ENCODE results near the gene RNASE12. TPM values are rescaled to one million over a fixed set of nuclear protein-coding genes. Genes with fewer than 3 reads are reported as not detected.
"Not testable (repeated sequence)": the region's sequence is repeated elsewhere in the genome, so short reads cannot be mapped to it uniquely, and the experiment has no call there.

Gene RNASE12
- total RNA-seq, 1 donor from 2014 or later, result not detected

- Histone ChIP-seq H3K36me3 (no peaks in the 10 kb centered on the region), H3K27me3 (no peaks in the 10 kb centered on the region), H3K4me1 (peaks cover 9% of the 10 kb centered on the region), H3K27ac (no peak overlapping the region), H3K9me3 (no peaks in the 10 kb centered on the region), H3K4me3 (no peak overlapping the region)
- TF ChIP-seq POLR2A (IDR thresholded peaks at IDR 0.05), result no peak
- peak in 1 of 3 experiments; percentile 5 for TF ChIP-seq CTCF (IDR thresholded peaks at IDR 0.05)
- TF ChIP-seq POLR2AphosphoS5 (IDR thresholded peaks at IDR 0.05; ENCODE audit: insufficient read depth in 1 of 2, low read depth in 1 of 2), result no peak
- no peak for DNase-seq (ENCODE audit: extremely low spot score in 2 of 2)
- intact Hi-C loops (cut with DNase I), result no loop called here
Observed at GRCh38 chr14:20606190-20606901, 15.2 kb upstream of the RNASE12 start.

DNA sequence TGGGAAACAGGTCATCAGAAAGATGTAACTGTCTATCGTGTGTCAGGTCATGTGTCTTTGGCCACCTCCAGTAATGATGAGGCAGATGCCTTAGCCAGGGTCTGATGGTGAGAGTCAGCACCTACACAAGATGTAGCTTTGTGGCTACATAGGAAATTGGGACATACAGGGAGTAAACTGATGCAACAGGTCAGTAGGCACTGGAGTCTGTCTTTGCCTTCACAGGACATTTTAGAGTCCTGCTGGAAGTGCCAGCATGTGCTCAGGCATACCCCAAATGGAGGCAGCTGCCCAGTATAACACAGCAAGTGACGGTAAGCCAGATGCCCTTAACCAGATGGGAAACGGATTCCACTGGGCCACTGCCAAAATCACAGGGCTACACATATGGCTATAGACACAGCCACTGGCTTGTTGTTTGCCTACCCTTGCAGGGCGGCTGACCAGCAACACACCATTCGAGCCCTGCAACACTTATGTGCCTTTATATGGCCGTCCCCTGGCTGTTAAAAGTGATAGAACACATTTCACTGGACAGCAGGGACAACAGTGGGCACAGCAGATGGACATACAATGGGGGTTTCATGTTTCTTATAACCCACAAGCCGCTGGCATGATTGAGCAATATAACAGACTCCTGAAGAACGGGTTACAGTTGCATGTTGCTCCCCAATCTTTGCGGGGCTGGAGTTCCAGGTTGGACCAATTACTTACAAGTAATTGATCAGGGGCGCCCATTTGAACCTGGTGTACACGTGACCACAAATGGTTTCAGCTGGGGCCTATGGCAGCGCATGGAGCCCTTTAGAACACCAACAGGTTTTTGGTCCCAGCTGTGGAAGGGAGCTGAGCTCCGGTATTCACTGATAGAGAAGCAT lies 12.9 kb upstream of the RNASE12 start:
- intact Hi-C loops (cut with DNase I), result no loop called here
- Histone ChIP-seq H3K4me3 (no peak overlapping the region), H3K9me3 (no peaks in the 10 kb centered on the region), H3K27ac (no peak overlapping the region), H3K27me3 (no peaks in the 10 kb centered on the region), H3K36me3 (no peaks in the 10 kb centered on the region), H3K4me1 (no peaks in the 10 kb centered on the region)
- no peak for TF ChIP-seq POLR2A (IDR thresholded peaks at IDR 0.05)
- TF ChIP-seq POLR2AphosphoS5 (IDR thresholded peaks at IDR 0.05; ENCODE audit: insufficient read depth in 1 of 2, low read depth in 1 of 2), result no peak
- no peak for DNase-seq (ENCODE audit: extremely low spot score in 2 of 2)

DNA sequence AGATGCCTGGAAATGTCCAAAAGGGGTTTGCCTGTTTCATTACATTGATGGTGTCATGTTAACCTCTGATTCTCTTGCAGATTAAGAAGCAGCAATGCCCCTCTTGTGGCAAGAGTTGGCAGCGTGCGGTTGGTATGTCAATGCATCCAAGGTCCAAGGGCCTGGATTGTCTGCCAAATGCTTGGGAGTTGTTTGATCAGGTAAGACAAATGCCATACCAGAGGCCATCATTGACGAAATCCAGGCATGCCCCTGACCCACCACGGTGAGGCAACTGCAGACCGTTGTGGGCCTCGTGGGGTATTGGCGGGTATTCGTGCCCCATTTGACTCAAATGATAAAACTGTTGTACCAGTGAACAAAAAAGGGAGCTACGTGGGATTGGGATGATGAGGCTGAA lies 11.4 kb upstream of the RNASE12 start:
- no peak overlapping the region for H3K27ac ChIP-seq
- H3K4me3 ChIP-seq, result no peak overlapping the region
- H3K27me3 ChIP-seq, result no peaks in the 10 kb centered on the region
- intact Hi-C loops (cut with DNase I), result no loop called here
- no peaks in the 10 kb centered on the region for H3K9me3 ChIP-seq
- DNase-seq (ENCODE audit: extremely low spot score in 2 of 2), result no peak
- no peaks in the 10 kb centered on the region for H3K36me3 ChIP-seq
- no peak for TF ChIP-seq POLR2A (IDR thresholded peaks at IDR 0.05)
- no peak for TF ChIP-seq CTCF (IDR thresholded peaks at IDR 0.05)
- no peak for TF ChIP-seq POLR2AphosphoS5 (IDR thresholded peaks at IDR 0.05; ENCODE audit: insufficient read depth in 1 of 2, low read depth in 1 of 2)
- H3K4me1 ChIP-seq, result no peaks in the 10 kb centered on the region

DNA sequence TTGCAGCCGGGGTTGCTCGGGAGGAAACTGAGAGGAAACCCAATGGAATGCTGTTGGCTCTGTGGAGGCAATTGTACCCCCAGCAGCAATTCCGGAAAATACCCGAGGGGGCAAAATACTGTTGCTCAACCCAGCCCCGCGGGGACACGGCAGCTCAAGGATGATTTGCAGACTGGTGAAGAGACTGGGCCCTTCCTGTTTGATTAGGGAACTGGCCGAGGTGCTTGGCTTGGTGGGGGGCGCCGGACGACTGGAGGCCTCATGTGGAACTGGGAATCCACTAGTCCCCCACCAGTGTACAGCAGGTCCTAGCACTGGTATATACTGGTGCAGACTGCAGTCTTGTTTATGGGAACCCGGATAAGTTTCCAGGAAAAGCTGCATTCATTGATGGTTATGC lies 10.3 kb upstream of the RNASE12 start:
- no peak for TF ChIP-seq POLR2AphosphoS5 (IDR thresholded peaks at IDR 0.05; ENCODE audit: insufficient read depth in 1 of 2, low read depth in 1 of 2)
- TF ChIP-seq POLR2A (IDR thresholded peaks at IDR 0.05), result no peak
- no peak for TF ChIP-seq CTCF (IDR thresholded peaks at IDR 0.05)
- Histone ChIP-seq H3K4me1 (no peaks in the 10 kb centered on the region), H3K36me3 (no peaks in the 10 kb centered on the region), H3K4me3 (no peak overlapping the region), H3K27me3 (no peaks in the 10 kb centered on the region), H3K9me3 (no peaks in the 10 kb centered on the region), H3K27ac (no peak overlapping the region)
- no peak for DNase-seq (ENCODE audit: extremely low spot score in 2 of 2)
- intact Hi-C loops (cut with DNase I), result no loop called here

GRCh38 chr14:20597108-20597507 lies 5.9 kb upstream of the RNASE12 start:
- Histone ChIP-seq H3K4me1 (no peaks in the 10 kb centered on the region), H3K27me3 (no peaks in the 10 kb centered on the region), H3K36me3 (no peaks in the 10 kb centered on the region), H3K9me3 (no peaks in the 10 kb centered on the region), H3K27ac (no peak overlapping the region), H3K4me3 (no peak overlapping the region)
- intact Hi-C loops (cut with DNase I), result no loop called here
- no peak for DNase-seq (ENCODE audit: extremely low spot score in 2 of 2)
- TF ChIP-seq POLR2A (IDR thresholded peaks at IDR 0.05) (no peak), POLR2AphosphoS5 (IDR thresholded peaks at IDR 0.05; ENCODE audit: insufficient read depth in 1 of 2, low read depth in 1 of 2) (no peak), CTCF (IDR thresholded peaks at IDR 0.05) (no peak)

- H3K27me3 ChIP-seq; intact Hi-C loops (cut with DNase I); H3K27ac ChIP-seq; H3K36me3 ChIP-seq; DNase-seq (ENCODE audit: extremely low spot score in 2 of 2); H3K9me3 ChIP-seq; H3K4me3 ChIP-seq; H3K4me1 ChIP-seq: not testable (repeated sequence)
Observed at GRCh38 chr14:20595726-20596125, 4.5 kb upstream of the RNASE12 start.

Data from vagina (tissue), 2 donors.